HG02885 (cell line): Measurements from ENCODE around the gene COPB2.

Source experiments
- ATAC-seq: cut with Tn5 transposase; IDR thresholded peaks from one replicate; pipeline ENCODE4 v1.9.1; 2021; ENCODE audit warnings: mild to moderate bottlenecking; ENCODE audit not compliant: unreplicated experiment, poor library complexity

The COPB2 gene

GRCh38 chr3:139310474-139310933 lies 78.9 kb downstream of the COPB2 start:
- ATAC-seq = no peak

GRCh38 chr3:139309880-139310279 lies 79.6 kb downstream of the COPB2 start:
- ATAC-seq = no peak

DNA sequence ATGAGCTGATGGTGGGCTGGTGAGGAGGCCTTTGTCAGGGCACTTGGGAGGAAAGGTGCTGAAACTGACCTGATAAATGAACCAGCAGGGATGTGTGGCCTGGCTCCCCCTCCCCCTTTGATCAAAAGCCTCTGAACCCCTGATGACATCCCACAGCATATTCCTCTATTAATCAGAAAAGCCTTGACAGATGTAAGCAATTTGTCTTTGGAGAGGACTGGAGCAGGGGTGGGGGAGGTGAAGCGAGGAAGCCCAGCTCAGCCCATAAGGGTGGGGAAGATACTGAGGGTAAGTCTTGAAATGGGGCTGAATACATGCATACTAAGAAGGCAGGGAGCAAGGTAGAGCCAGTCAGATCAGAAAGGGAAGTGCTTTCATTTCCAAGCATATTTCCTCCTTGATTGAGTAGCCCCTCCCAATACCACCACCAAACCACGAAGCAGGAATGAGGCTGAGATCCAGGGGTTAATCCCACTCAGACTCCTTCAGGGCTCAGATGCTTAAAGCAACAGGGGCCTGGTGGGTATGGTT lies 80.3 kb downstream of the COPB2 start:
- no peak for ATAC-seq

DNA sequence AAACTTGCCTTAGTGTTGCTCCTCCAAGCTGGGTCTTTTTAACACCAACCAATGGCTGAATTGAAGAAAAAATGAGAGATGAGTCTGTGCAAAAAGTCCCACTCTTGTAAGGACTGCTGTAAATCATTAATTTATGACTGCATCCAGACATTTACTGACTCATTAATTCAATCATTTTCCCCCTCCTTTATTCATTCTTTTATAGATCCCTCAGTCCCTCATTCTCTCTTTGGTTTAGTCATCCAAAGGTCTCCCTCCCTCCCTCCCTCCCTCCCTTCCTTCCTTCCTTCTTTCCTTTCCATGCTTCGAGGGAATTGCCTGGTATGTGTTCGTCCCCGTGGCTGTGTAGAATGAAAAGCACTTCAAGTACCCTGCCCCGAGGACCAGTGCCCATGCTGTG lies 80.9 kb downstream of the COPB2 start:
- no peak for ATAC-seq

DNA sequence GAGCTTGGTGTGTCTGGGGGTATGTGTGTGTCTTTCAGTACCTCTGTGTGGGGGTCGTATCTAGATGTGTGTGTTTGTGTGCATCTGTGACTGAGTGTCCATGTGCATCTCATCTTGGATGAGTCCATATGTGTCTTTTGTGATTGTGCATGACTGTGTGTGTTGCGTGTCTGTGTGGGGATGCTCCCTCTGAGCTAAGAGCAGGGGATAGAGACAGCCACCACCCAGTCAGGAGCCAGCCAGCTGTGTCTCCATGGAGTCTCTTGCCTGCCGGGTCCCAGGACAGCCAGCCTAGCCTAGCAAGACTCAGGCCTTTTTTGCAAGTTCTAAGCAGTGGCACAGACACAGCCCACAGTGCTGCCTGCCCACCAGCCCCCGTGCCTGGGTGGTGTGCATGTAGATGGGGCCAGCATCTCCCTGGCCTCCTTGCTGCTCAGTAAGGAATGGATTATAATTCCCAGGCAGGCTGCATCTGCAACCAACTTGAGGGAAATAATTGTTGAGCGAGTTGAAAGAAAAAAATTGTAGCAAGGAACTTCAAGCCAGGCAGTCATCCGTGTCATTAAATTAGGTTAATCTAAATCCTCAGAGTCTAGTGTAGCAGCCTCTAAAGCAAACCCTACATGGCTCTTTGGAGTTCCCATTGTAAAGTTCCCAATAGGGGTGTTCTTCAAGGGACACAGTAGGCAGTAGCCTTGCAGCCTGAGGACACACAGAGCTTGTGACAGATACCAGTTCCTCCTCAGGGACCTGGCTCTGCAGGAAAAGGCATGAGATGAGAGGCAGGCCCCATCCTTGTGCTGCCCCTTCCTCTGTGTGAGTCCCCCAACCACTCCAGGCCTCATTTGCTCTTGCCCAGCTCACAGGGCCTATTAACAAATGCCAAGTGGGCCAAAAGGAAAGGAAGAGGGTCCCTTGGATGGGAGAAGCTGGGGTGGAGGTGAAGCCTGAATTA lies 81.6 kb downstream of the COPB2 start:
- no peak for ATAC-seq
